Stimulated activated CD4-positive, alpha-beta T cell treated with anti-CD3 and anti-CD28 coated beads, Interleukin-12 subunit alpha, Interleukin-12 subunit beta, amount 100 ng/mL, for 4 hours (primary cell): Measurements from ENCODE around the gene LRP1B.
"Not testable (repeated sequence)": the region's sequence is repeated elsewhere in the genome, so short reads cannot be mapped to it uniquely, and the experiment has no call there.

Experiments used
- DNase-seq: peaks from one replicate; pipeline ENCODE4 v3.0.0-alpha.2; 2020

Gene LRP1B

GRCh38 chr2:141201016-141201565 is 929.7 kb downstream of the LRP1B start:
- DNase-seq: no peak

GRCh38 chr2:141200191-141200590 is 930.6 kb downstream of the LRP1B start:
- no peak for DNase-seq

GRCh38 chr2:141199711-141200110 is 931.1 kb downstream of the LRP1B start:
- no peak for DNase-seq

- DNase-seq: no peak
Measured at GRCh38 chr2:141195087-141195486, 935.7 kb downstream of the LRP1B start.

GRCh38 chr2:141187075-141187439 is 943.8 kb downstream of the LRP1B start:
- no peak for DNase-seq

GRCh38 chr2:141186413-141187074 is 944.3 kb downstream of the LRP1B start:
- no peak for DNase-seq

GRCh38 chr2:141182246-141182645 is 948.6 kb downstream of the LRP1B start:
- no peak for DNase-seq

GRCh38 chr2:141169117-141169516 is 961.7 kb downstream of the LRP1B start:
- not testable (repeated sequence) for DNase-seq

- DNase-seq: no peak
Measured at GRCh38 chr2:141162314-141162713, 968.5 kb downstream of the LRP1B start.

GRCh38 chr2:141151611-141152286 is 979.1 kb downstream of the LRP1B start:
- DNase-seq: no peak

- no peak for DNase-seq
Measured at GRCh38 chr2:141142025-141142424, 988.8 kb downstream of the LRP1B start.

GRCh38 chr2:141137122-141137693 is 993.6 kb downstream of the LRP1B start:
- DNase-seq: no peak

GRCh38 chr2:141133883-141134282 is 996.9 kb downstream of the LRP1B start:
- no peak for DNase-seq

GRCh38 chr2:141125432-141125831 is 1005.4 kb downstream of the LRP1B start:
- no peak for DNase-seq

GRCh38 chr2:141118836-141119235 is 1012.0 kb downstream of the LRP1B start:
- DNase-seq: no peak

- no peak for DNase-seq
Measured at GRCh38 chr2:141113301-141113700, 1017.5 kb downstream of the LRP1B start.

- no peak for DNase-seq
Measured at GRCh38 chr2:141109633-141110032, 1021.2 kb downstream of the LRP1B start.

- DNase-seq: no peak
Measured at GRCh38 chr2:141105763-141106162, 1025.1 kb downstream of the LRP1B start.

- no peak for DNase-seq
Measured at GRCh38 chr2:141103216-141103615, 1027.6 kb downstream of the LRP1B start.

GRCh38 chr2:141079231-141079630 is 1051.6 kb downstream of the LRP1B start:
- DNase-seq: no peak

- DNase-seq: no peak
Measured at GRCh38 chr2:141075753-141076152, 1055.1 kb downstream of the LRP1B start.

GRCh38 chr2:141068053-141068682 is 1062.6 kb downstream of the LRP1B start:
- DNase-seq: no peak

GRCh38 chr2:141065042-141065441 is 1065.8 kb downstream of the LRP1B start:
- no peak for DNase-seq

GRCh38 chr2:141063406-141063805 is 1067.4 kb downstream of the LRP1B start:
- DNase-seq: no peak
